ENCODE data around the gene COL4A6. TPM values are rescaled to one million over a fixed set of nuclear protein-coding genes. Genes with fewer than 3 reads are reported as not detected.

The COL4A6 gene
- total and polyA plus RNA-seq, 10 of the 15 experiments (the other 5 are each of a cell fraction or from before 2014, with no cell fraction given) = 0.02 to 0.56 (median 0.05) TPM; not detected in 3

DNA sequence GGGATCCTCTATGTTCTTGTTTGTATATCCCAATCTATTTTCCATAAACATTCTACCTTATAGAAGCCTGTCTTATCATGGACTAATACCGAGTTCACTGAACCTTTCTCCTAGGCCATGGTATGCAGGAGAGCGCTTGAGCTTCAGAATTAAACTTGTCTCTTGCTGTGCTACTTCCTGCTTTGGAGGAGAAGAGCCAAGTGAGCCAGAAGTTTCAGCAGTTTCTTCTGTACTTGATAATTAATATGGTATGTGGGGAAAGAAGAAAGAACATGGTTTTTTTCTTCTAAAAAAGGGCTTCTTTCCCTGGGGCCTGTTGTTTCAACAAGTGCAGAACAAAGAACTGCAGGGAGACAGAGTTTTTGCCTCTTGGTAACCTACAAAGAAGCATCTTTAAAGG, 173.8 kb downstream of the COL4A6 start:
- Histone ChIP-seq H3K9me3 (replicated peaks; ENCODE audit: control insufficient read depth, insufficient read depth, low read length) (no peaks in the 10 kb centered on the region), H3K9ac (ENCODE audit: control insufficient read depth, insufficient read depth, low read length) (no peak overlapping the region), H3K4me1 (ENCODE audit: control insufficient read depth, insufficient read depth, low read length) (no peaks in the 10 kb centered on the region), H3K27me3 (replicated peaks in 1 of 2; ENCODE audit: control insufficient read depth in 2 of 2, insufficient read depth in 2 of 2, low read length in 1 of 2) (no peaks in the 10 kb centered on the region), H4K20me1 (ENCODE audit: control insufficient read depth, insufficient read depth) (no peaks in the 10 kb centered on the region), H3K27ac (ENCODE audit: control insufficient read depth, insufficient read depth) (no peak overlapping the region), H3K4me3 (no peak overlapping the region), H3K79me2 (ENCODE audit: control insufficient read depth, insufficient read depth, low read length) (no peaks in the 10 kb centered on the region), H3K4me2 (ENCODE audit: control insufficient read depth, insufficient read depth) (no peak overlapping the region), H2AFZ (ENCODE audit: control insufficient read depth, low read depth, low read length) (no peak overlapping the region), H3K36me3 (ENCODE audit: control insufficient read depth in 2 of 2, insufficient read depth in 2 of 2, low read length in 1 of 2) (no peaks in the 10 kb centered on the region)
- RAD21 ChIA-PET (ENCODE audit: unreplicated experiment) = no interaction called here
- WGBS (ENCODE audit: insufficient coverage, insufficient replicate concordance, low lambda C conversion rate, missing lambda C conversion rate) = 15% methylated on average over 2 of the region's 2 CpGs
- ATAC-seq (no peak), DNase-seq (ENCODE audit: low read depth, low spot score) (no peak), FAIRE-seq (no peak)
- BruUV-seq (replicated peaks) = no TSS peak
- CTCF ChIA-PET = no interaction called here
- intact Hi-C loops (cut with micrococcal nuclease; ENCODE audit: unreplicated experiment) = no loop called here
- in situ Hi-C loops (cut with MboI) = no loop called here
- SMC1A ChIA-PET (ENCODE audit: uncharacterized antibody, unreplicated experiment) = no interaction called here
- POLR2A ChIA-PET = no interaction called here
- no peak for TF ChIP-seq GABPA (IDR thresholded peaks at IDR 0.05; ENCODE audit: low read depth)
- TF ChIP-seq MEF2A (IDR thresholded peaks at IDR 0.05; ENCODE audit: insufficient read depth, low read depth, low read length) = no peak
- TF ChIP-seq SP1 (IDR thresholded peaks at IDR 0.05; ENCODE audit: low read depth, low read length) = no peak
- no peak for TF ChIP-seq CREB1 (IDR thresholded peaks at IDR 0.05; ENCODE audit: low read depth)
- TF ChIP-seq, protein P1, sequence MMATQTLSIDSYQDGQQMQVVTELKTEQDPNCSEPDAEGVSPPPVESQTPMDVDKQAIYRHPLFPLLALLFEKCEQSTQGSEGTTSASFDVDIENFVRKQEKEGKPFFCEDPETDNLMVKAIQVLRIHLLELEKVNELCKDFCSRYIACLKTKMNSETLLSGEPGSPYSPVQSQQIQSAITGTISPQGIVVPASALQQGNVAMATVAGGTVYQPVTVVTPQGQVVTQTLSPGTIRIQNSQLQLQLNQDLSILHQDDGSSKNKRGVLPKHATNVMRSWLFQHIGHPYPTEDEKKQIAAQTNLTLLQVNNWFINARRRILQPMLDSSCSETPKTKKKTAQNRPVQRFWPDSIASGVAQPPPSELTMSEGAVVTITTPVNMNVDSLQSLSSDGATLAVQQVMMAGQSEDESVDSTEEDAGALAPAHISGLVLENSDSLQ (IDR thresholded peaks at IDR 0.05) = no peak
- no peak for TF ChIP-seq IKZF2 (IDR thresholded peaks at IDR 0.05)
- no peak for TF ChIP-seq RAD21 (IDR thresholded peaks at IDR 0.05; ENCODE audit: insufficient read depth, low read depth, low read length)
- TF ChIP-seq CBFB (IDR thresholded peaks at IDR 0.05; ENCODE audit: low read depth) = no peak
